ENCODE measurements around the gene ADGRV1. TPM values are rescaled to one million over a fixed set of nuclear protein-coding genes. Genes with fewer than 3 reads are reported as not detected.
"Not testable (repeated sequence)": the region's sequence is repeated elsewhere in the genome, so short reads cannot be mapped to it uniquely, and the experiment has no call there.

The ADGRV1 gene
- total and polyA plus RNA-seq, 4 donors: 0.36 to 0.64 (median 0.50) TPM

- H3K4me1 ChIP-seq (ENCODE audit: control insufficient read depth in 1 of 2, insufficient read depth in 2 of 2, low read length in 2 of 2): no peaks in the 10 kb centered on the region
- no peak overlapping the region for H3K4me3 ChIP-seq (ENCODE audit: low read length in 2 of 2)
- peaks cover 0 to 1% of the 10 kb centered on the region in 2 donors for H3K27me3 ChIP-seq (ENCODE audit: control insufficient read depth in 1 of 2, insufficient read depth in 2 of 2, low read length in 1 of 2)
- intact Hi-C loops (cut with DNase I): no loop called here
- DNase-seq: no peak
- H3K36me3 ChIP-seq (ENCODE audit: control insufficient read depth in 1 of 2, insufficient read depth in 2 of 2, low read length in 1 of 2): no peaks in the 10 kb centered on the region
- peaks cover 1% of the 10 kb centered on the region for H3K9me3 ChIP-seq (ENCODE audit: control insufficient read depth, low read length)
- 42 to 52% methylated on average over 5 of the region's 5 CpGs for WGBS, 2 donors
- no peak for ATAC-seq (ENCODE audit: low FRiP score)
- no peak overlapping the region for H3K27ac ChIP-seq (ENCODE audit: low read depth in 1 of 2, low read length in 2 of 2)
Measured at GRCh38 chr5:90618071-90618470, 59.5 kb downstream of the ADGRV1 start.

- ATAC-seq (ENCODE audit: low FRiP score); intact Hi-C loops (cut with DNase I); H3K27ac ChIP-seq (ENCODE audit: low read depth in 1 of 2, low read length in 2 of 2); H3K4me3 ChIP-seq (ENCODE audit: low read length in 2 of 2); H3K4me1 ChIP-seq (ENCODE audit: control insufficient read depth in 1 of 2, insufficient read depth in 2 of 2, low read length in 2 of 2); H3K36me3 ChIP-seq (ENCODE audit: control insufficient read depth in 1 of 2, insufficient read depth in 2 of 2, low read length in 1 of 2); DNase-seq; H3K27me3 ChIP-seq (ENCODE audit: control insufficient read depth in 1 of 2, insufficient read depth in 2 of 2, low read length in 1 of 2); H3K9me3 ChIP-seq (ENCODE audit: control insufficient read depth, low read length): not testable (repeated sequence)
- 88 to 92% methylated on average over 4 to 5 of the region's 6 CpGs for WGBS, 2 donors
Measured at GRCh38 chr5:90619762-90620161, 61.2 kb downstream of the ADGRV1 start.

GRCh38 chr5:90621848-90622247 is 63.3 kb downstream of the ADGRV1 start:
- intact Hi-C loops (cut with DNase I): no loop called here

GRCh38 chr5:90626493-90626892 is 67.9 kb downstream of the ADGRV1 start:
- no peak for DNase-seq
- intact Hi-C loops (cut with DNase I): no loop called here
- peaks cover 1% of the 10 kb centered on the region for H3K9me3 ChIP-seq (ENCODE audit: control insufficient read depth, low read length)
- H3K27ac ChIP-seq (ENCODE audit: low read depth in 1 of 2, low read length in 2 of 2): no peak overlapping the region
- peaks cover 0 to 1% of the 10 kb centered on the region in 2 donors for H3K27me3 ChIP-seq (ENCODE audit: control insufficient read depth in 1 of 2, insufficient read depth in 2 of 2, low read length in 1 of 2)
- 45% methylated on average over 2 of the region's 2 CpGs for WGBS, 2 donors
- no peak overlapping the region for H3K4me3 ChIP-seq (ENCODE audit: low read length in 2 of 2)
- no peaks in the 10 kb centered on the region for H3K36me3 ChIP-seq (ENCODE audit: control insufficient read depth in 1 of 2, insufficient read depth in 2 of 2, low read length in 1 of 2)
- ATAC-seq (ENCODE audit: low FRiP score): no peak
- no peaks in the 10 kb centered on the region for H3K4me1 ChIP-seq (ENCODE audit: control insufficient read depth in 1 of 2, insufficient read depth in 2 of 2, low read length in 2 of 2)

More at GRCh38 chr5:90621848-90622247, 63.3 kb downstream of the ADGRV1 start:
- Histone ChIP-seq H3K9me3 (ENCODE audit: control insufficient read depth, low read length) (peaks cover 1% of the 10 kb centered on the region), H3K27ac (ENCODE audit: low read depth in 1 of 2, low read length in 2 of 2) (no peak overlapping the region), H3K36me3 (ENCODE audit: control insufficient read depth in 1 of 2, insufficient read depth in 2 of 2, low read length in 1 of 2) (no peaks in the 10 kb centered on the region), H3K4me3 (ENCODE audit: low read length in 2 of 2) (no peak overlapping the region), H3K27me3 (ENCODE audit: control insufficient read depth in 1 of 2, insufficient read depth in 2 of 2, low read length in 1 of 2) (peaks cover 0 to 1% of the 10 kb centered on the region in 2 donors), H3K4me1 (ENCODE audit: control insufficient read depth in 1 of 2, insufficient read depth in 2 of 2, low read length in 2 of 2) (no peaks in the 10 kb centered on the region)
- no peak for DNase-seq
- ATAC-seq (ENCODE audit: low FRiP score): no peak
- WGBS, 2 donors: 77 to 81% methylated on average over 3 of the region's 3 CpGs

GRCh38 chr5:90628492-90628891 is 69.9 kb downstream of the ADGRV1 start:
- intact Hi-C loops (cut with DNase I): no loop called here

GRCh38 chr5:90632791-90633190 is 74.2 kb downstream of the ADGRV1 start:
- H3K4me3 ChIP-seq (ENCODE audit: low read length in 2 of 2): no peak overlapping the region
- H3K27ac ChIP-seq (ENCODE audit: low read depth in 1 of 2, low read length in 2 of 2): no peak overlapping the region
- no peaks in the 10 kb centered on the region for H3K36me3 ChIP-seq (ENCODE audit: control insufficient read depth in 1 of 2, insufficient read depth in 2 of 2, low read length in 1 of 2)
- ATAC-seq (ENCODE audit: low FRiP score): no peak
- no peaks in the 10 kb centered on the region for H3K9me3 ChIP-seq (ENCODE audit: control insufficient read depth, low read length)
- no peaks in the 10 kb centered on the region for H3K27me3 ChIP-seq (ENCODE audit: control insufficient read depth in 1 of 2, insufficient read depth in 2 of 2, low read length in 1 of 2)
- no peaks in the 10 kb centered on the region for H3K4me1 ChIP-seq (ENCODE audit: control insufficient read depth in 1 of 2, insufficient read depth in 2 of 2, low read length in 2 of 2)
- DNase-seq: no peak
- WGBS, 2 donors: 57 to 64% methylated on average over 2 of the region's 2 CpGs
- intact Hi-C loops (cut with DNase I): no loop called here

More at GRCh38 chr5:90628492-90628891, 69.9 kb downstream of the ADGRV1 start:
- no peak overlapping the region for H3K27ac ChIP-seq (ENCODE audit: low read depth in 1 of 2, low read length in 2 of 2)
- H3K9me3 ChIP-seq (ENCODE audit: control insufficient read depth, low read length): no peaks in the 10 kb centered on the region
- H3K4me3 ChIP-seq (ENCODE audit: low read length in 2 of 2): no peak overlapping the region
- WGBS, 2 donors: 81 to 88% methylated on average over 6 of the region's 6 CpGs
- no peak for ATAC-seq (ENCODE audit: low FRiP score)
- no peaks in the 10 kb centered on the region for H3K36me3 ChIP-seq (ENCODE audit: control insufficient read depth in 1 of 2, insufficient read depth in 2 of 2, low read length in 1 of 2)
- H3K27me3 ChIP-seq (ENCODE audit: control insufficient read depth in 1 of 2, insufficient read depth in 2 of 2, low read length in 1 of 2): no peaks in the 10 kb centered on the region
- no peaks in the 10 kb centered on the region for H3K4me1 ChIP-seq (ENCODE audit: control insufficient read depth in 1 of 2, insufficient read depth in 2 of 2, low read length in 2 of 2)
- no peak for DNase-seq

GRCh38 chr5:90636948-90637347 is 78.4 kb downstream of the ADGRV1 start:
- Histone ChIP-seq H3K27me3 (ENCODE audit: control insufficient read depth in 1 of 2, insufficient read depth in 2 of 2, low read length in 1 of 2) (no peaks in the 10 kb centered on the region), H3K4me3 (ENCODE audit: low read length in 2 of 2) (no peak overlapping the region), H3K36me3 (ENCODE audit: control insufficient read depth in 1 of 2, insufficient read depth in 2 of 2, low read length in 1 of 2) (no peaks in the 10 kb centered on the region), H3K27ac (ENCODE audit: low read depth in 1 of 2, low read length in 2 of 2) (no peak overlapping the region), H3K9me3 (ENCODE audit: control insufficient read depth, low read length) (no peaks in the 10 kb centered on the region), H3K4me1 (ENCODE audit: control insufficient read depth in 1 of 2, insufficient read depth in 2 of 2, low read length in 2 of 2) (no peaks in the 10 kb centered on the region)
- intact Hi-C loops (cut with DNase I): no loop called here
- no peak for ATAC-seq (ENCODE audit: low FRiP score)
- 0 to 43% methylated on average over 1 of the region's 1 CpG for WGBS, 2 donors
- DNase-seq: no peak

- Histone ChIP-seq H3K4me3 (ENCODE audit: low read length in 2 of 2) (no peak overlapping the region), H3K36me3 (ENCODE audit: control insufficient read depth in 1 of 2, insufficient read depth in 2 of 2, low read length in 1 of 2) (no peaks in the 10 kb centered on the region), H3K27ac (ENCODE audit: low read depth in 1 of 2, low read length in 2 of 2) (no peak overlapping the region), H3K9me3 (ENCODE audit: control insufficient read depth, low read length) (no peaks in the 10 kb centered on the region), H3K4me1 (ENCODE audit: control insufficient read depth in 1 of 2, insufficient read depth in 2 of 2, low read length in 2 of 2) (no peaks in the 10 kb centered on the region), H3K27me3 (ENCODE audit: control insufficient read depth in 1 of 2, insufficient read depth in 2 of 2, low read length in 1 of 2) (no peaks in the 10 kb centered on the region)
- 49 to 50% methylated on average over 3 of the region's 3 CpGs for WGBS, 2 donors
- DNase-seq: no peak
- intact Hi-C loops (cut with DNase I): no loop called here
- ATAC-seq (ENCODE audit: low FRiP score): no peak
Measured at GRCh38 chr5:90637731-90638130, 79.1 kb downstream of the ADGRV1 start.

- no peaks in the 10 kb centered on the region for H3K27me3 ChIP-seq (ENCODE audit: control insufficient read depth in 1 of 2, insufficient read depth in 2 of 2, low read length in 1 of 2)
- H3K36me3 ChIP-seq (ENCODE audit: control insufficient read depth in 1 of 2, insufficient read depth in 2 of 2, low read length in 1 of 2): no peaks in the 10 kb centered on the region
- no peaks in the 10 kb centered on the region for H3K9me3 ChIP-seq (ENCODE audit: control insufficient read depth, low read length)
- no peak overlapping the region for H3K4me3 ChIP-seq (ENCODE audit: low read length in 2 of 2)
- intact Hi-C loops (cut with DNase I): no loop called here
- no peaks in the 10 kb centered on the region for H3K4me1 ChIP-seq (ENCODE audit: control insufficient read depth in 1 of 2, insufficient read depth in 2 of 2, low read length in 2 of 2)
- ATAC-seq (ENCODE audit: low FRiP score) (no peak), DNase-seq (no peak)
- no peak overlapping the region for H3K27ac ChIP-seq (ENCODE audit: low read depth in 1 of 2, low read length in 2 of 2)
- 63 to 77% methylated on average over 6 of the region's 6 CpGs for WGBS, 2 donors
Measured at GRCh38 chr5:90638878-90639277, 80.3 kb downstream of the ADGRV1 start.

Data from aorta (tissue), 5 donors.